ENCODE results near the gene SLC2A10.

The SLC2A10 gene

DNA sequence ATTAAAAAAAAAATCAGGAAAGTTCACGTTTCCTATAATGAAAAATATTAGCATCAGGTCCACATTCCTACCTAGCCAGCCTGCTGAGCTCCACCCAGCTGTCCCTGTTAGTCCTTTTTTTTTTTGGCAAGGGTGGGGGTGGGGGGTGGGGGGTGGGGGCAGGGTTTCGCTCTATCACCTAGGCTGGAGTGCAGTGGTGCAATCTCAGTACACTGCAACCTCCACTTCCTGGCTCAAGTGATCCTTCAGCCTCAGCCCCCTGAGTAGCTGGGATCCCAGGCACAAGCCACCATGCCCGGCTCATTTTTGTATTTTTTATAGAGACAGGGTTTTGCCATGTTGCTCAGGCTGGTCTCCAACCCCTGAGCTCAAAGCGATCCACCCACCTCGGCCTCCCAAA is 7.5 kb upstream of the SLC2A10 start:
- no peak for DNase-seq (ENCODE audit: insufficient read length, low spot score)
- no peak for FAIRE-seq

DNA sequence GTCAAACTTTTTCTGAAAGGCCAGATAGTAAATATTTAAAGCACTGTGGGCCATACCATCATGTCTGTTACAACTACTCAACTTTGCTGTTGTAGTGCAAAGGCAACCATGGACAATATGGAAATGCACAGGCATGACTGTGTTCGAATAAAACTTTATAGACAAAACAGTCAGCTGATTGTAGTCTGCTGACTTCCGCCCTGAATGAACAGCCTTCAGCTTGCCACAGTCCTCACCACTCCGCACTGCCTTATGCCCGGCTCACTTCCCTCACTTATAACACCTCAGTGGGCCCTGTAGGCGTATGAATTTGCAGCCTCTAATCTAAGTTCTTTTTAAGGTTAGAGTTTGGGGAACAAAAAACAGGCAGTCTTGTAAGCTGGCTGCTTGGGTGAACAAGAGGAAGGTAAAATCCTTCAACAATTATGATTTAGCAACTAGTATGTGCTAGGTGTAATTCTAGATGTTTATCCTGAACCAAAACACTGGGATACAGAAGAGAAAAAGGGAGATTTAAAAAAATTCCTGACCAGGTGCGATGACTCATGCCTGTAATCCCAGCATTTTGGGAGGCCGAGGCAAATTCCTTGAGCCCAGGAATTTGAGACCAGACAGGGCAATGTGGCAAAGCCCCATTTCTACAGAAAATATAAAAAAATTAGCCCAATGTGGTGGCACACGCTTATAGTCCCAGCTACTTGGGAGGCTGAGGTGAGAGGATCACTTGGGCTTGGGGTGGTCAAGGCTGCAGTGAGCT is 6.8 kb upstream of the SLC2A10 start:
- no peak for DNase-seq (ENCODE audit: insufficient read length, low spot score)
- no peak for FAIRE-seq

DNA sequence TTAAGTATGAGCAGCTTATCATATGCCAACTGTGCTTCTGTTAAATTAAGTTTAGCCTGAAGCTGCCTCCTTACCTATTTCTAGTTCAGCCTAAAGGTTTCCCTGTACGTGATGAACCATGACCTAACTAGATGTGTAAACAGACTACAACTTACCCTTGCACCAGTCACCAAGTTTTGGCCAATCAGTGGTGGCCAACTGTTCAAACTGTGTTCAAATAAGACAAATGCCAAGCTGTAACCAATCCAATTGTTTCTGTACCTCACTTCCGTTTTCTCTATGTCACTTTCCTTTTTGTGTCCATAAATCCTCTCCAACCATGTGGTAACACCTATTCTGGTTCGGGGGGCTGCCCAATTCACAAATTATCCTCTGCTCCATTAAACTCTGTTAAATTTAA is 6.0 kb upstream of the SLC2A10 start:
- FAIRE-seq: no peak
- DNase-seq (ENCODE audit: insufficient read length, low spot score): no peak

DNA sequence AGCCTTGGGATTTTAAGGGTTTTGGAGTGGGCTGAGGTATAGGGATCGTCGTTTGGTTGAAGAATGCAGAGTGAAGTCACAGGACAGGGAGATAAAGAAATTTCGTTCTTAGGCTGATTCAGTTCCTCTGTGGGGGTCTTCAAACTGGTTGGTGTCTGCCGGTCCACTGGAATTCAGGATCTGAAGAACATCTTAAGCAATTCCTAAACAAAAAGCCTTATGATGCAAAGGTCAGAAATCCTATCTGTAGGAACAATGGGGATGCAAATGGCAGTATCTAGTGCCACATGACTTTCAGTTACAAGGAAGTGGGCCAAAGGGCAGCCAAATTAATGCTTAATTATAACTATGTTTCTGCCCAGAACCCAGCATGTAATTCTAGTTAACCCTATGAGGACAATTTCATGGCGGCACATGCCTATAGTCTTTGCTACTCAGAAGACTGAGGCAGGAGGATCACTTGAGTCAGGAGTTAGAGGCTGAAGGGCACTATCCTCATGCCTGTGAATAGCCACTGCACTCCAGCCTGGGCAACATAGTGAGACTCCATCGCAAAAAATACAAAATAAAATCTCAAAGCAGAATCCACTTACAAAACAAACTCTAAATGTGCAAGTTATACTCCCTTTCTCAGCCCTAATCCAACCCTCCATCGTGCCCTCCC is 4.6 kb upstream of the SLC2A10 start:
- no peak for FAIRE-seq
- DNase-seq (ENCODE audit: insufficient read length, low spot score): no peak

DNA sequence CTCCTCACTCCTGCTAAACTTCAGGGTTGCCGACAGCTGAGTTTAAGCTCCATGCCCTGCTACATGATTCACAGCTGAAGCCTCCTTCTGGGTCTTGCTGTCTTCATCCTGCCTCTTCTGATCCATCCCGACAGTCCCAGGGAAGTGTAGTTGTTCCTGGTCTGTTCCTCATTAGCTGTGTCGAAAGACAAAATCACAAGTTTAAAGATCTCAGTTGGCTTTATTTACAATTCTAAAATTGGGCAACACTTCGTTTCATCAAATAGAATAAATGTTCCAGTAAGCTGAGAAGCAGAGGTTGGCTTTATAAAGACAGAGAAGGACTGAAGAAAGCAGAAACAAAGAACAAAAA is 4.1 kb upstream of the SLC2A10 start:
- FAIRE-seq (no peak), DNase-seq (ENCODE audit: insufficient read length, low spot score) (no peak)

DNA sequence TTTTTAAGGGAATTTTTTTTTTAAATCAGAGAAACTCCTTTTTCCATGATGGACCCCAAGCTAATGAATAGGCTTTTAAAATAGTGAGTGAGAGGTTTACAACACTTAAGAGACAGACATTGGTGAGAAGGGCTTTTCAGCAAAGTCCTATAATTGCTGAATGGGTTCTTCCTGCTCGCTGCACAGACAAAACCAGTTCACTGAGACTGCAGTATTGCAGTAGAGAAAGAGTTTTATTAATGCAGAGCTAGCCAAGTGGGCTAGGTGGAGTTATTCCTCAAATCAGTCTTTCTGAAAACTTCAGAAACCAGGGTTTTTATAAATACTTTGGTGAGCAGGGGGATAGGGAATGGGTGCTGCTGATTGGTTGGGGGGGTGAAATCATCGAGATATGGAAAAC is 3.2 kb upstream of the SLC2A10 start:
- no peak for DNase-seq (ENCODE audit: insufficient read length, low spot score)
- no peak for FAIRE-seq

DNA sequence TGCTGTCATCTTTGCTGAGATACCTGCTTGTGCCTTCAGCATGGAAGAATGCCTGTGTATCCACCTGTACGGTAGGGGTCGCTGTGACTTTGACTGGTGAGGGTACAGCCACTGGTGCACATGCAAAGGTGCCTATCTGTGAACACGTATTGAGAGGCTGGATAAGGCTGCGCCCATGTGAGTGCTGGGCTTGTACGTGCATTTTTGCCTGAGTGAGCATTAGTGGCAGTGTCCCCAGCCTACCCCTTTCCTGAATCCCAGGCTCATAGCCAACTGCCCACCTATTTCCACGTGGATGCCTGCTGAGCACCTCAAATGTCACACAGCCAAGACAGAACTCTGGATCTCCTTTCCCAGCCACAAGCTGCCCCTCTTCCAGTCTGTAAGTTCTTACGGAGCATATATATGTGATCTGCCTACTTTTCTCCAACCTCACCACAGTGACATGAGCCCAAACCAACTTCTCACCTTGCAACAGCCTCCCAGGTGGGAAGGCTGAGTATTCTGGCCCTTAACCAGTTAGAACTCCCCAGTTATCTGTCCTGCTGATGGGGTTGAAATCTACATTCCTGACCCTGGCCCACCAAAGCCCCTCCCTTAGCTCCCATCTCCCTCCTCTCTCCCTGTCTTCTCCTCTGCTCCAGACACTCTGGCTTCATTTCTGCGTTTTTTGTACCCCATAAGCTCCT is 1.1 kb upstream of the SLC2A10 start:
- FAIRE-seq (no peak), DNase-seq (ENCODE audit: insufficient read length, low spot score) (no peak)

DNA sequence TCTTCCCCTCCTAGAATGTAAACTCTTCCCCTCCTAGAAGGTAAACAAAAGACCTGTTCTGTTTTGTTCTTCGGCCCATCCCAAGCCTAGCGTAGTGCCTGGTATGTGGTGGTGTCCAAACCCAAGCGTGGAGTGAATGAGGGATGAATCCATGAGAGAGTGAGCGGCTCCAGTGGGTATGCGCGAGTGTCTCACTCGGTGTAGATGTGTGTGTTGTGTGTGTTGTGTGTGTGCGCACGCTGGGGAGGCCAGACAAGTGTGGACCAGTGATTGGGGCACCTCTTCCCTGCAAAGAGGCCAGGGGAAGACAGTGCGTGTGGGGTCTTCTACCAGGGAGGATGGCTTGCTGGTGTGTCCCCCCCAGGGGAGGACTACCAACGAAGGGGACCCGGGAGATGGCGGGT is 392 bp upstream of the SLC2A10 start:
- FAIRE-seq (no peak), DNase-seq (ENCODE audit: insufficient read length, low spot score) (no peak)

DNA sequence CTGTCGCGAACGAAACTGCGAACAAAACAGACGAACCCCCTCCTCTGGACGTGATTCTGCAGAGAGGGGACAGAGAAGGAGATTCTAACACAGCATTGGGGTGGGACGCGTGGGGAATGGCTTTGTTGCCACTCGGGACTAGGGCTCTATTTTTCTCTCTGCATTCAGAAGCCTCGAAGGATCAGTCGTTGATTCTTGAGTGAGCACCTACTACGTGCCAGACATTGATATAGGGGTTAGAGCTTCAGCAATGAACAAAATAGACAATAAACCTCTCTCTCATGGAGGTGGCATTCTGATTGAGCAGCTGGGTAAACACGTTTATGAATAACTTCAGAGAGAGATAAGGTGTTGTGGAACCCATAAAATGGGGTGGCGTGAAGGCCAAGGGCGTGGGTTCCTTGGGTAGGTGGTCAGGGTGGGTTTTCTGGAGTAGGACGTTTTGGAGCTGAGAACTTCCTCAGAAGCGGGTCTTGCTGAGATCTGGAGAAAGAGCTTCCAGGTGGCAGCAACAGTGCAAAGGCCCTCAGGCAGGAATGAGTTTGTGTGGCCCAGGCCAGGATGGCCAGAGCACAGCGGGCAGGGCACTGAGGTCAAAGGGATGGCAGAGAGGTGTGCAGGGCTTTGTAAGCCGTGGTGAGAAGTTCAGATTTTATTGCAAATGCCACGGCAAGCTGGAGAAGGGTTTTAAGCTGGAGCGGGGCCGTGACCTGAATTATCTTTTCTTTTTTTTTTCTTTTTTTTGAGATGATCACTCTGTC is 884 bp downstream of the SLC2A10 start:
- FAIRE-seq: no peak
- DNase-seq (ENCODE audit: insufficient read length, low spot score): no peak

DNA sequence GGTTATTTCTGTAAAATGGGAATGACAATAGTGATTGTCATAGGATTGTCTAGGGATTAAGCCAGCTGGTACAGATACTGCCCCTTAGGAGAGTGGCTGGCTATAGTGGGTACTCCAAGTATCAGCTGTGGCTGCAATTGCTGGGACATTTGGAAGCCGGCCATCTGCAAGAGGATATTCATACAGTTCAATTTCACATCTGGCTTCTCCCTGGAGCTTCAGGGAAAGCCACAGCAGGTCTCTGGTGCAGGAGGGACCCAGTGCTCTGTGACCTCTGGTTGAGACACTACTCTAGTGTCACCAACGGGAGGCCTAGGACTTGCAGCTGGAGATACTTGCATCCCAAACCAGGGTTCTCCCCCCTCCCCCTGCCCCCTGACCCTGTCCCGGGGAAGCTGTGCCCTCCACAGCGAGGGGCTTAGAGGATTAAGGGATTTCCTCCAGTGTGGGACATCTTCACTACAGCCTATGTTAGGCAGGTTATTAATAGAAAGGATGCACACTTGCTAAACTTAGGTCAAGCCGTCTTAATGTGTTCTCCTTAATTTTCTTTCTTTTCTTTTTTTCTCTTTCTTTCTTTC is 2.7 kb downstream of the SLC2A10 start:
- FAIRE-seq: no peak

DNA sequence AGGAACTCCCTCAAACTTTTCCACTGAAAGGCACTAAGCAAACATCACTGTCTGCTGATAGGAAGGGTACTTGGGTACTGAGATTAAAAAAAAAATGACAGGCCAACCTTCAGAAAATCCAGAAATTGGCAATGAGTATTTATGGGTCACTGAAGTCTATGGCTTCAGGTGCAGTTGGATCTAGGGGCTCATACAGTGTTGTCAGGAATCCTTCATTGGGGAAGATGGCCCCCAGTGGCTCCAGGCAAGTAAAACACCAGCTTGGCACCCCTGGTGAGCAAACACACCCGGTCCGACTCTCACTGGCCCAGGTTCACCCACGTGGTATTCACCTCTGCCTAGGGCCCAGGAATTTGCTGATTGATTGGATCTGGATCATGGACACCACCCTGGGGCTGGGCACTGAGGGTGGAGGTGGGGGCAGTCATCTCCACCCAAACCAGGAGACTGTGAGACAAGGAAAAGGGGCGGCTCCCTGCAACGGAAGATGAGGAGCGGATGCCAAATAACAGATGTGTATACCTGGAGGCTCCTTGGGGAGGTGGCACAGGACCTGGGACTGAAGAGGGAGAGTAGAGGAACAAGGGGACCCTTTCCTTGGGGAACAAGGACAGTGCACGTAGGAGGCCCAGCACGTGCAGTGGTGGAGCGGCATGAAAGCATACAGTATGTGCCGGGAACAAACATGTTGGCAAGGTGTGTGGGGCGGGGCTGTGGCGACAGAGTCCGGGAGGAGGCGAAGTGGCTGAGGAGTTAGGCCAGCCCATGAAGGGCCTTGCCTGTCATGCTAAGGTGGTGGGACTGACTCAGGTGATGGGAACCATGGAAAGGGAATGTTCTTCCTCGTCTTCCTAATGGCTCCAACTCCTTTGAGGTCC is 4.7 kb downstream of the SLC2A10 start:
- DNase-seq (ENCODE audit: insufficient read length, low spot score) (no peak), FAIRE-seq (no peak)

More for the DNA sequence above, 2.7 kb downstream of the SLC2A10 start:
- DNase-seq (ENCODE audit: insufficient read length, low spot score): no peak

DNA sequence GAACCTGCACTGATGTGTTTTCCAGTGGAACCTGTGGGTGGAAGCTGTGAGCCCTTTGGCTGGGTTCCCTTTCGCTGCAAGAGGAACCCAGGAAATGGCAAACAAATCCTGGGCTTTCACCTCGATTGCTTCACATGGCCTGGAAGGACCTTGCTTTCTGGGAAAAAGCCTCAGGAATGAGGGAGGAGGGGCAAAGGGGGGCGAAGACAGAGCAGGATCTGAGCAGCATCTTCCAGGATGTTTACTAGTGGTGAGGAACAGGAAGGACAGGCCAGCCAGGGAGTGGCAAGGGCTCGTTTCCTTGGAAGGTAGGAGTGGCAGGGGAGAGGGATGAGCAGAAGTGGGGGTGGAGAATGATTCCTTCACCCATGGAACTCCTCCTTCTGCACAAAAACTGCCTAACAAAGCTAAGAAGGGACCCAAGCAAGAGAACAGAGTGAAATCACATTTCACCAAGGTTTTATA is 5.9 kb downstream of the SLC2A10 start:
- FAIRE-seq (no peak), DNase-seq (ENCODE audit: insufficient read length, low spot score) (no peak)

DNA sequence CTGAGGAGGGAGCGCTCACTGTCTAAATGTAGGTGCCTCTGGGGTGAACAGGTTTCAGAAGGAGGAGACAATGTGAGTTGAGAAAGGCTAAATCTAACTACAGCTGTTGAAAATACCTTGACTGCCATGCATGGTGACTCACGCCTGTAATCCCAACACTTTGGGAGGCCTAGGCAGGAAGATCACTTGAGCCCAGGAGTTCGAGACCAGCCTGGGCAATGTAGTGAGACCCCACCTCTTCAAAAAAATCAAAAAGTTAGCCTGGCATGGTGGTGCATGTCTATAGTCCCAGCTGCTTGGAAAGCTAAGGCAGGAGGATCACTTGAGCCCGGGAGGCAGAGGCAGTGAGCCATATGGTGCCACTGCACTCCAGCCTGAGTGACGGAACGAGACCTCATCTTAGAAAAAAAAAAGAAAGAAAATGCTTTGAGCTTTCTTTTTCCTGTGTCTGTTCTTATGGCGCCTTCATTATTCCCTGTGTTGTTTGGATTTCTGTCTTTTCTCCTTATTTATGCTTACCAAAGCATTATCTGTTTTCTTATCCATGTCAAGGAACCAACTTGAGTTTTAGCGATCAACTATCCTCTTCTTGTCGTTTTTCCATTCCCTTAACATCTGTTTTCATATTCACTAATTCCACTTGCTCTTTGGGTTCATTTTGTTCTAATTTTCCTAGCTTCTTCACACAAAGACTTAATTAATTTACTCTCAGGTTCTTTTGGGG is 8.5 kb downstream of the SLC2A10 start:
- FAIRE-seq (no peak), DNase-seq (ENCODE audit: insufficient read length, low spot score) (no peak)

DNA sequence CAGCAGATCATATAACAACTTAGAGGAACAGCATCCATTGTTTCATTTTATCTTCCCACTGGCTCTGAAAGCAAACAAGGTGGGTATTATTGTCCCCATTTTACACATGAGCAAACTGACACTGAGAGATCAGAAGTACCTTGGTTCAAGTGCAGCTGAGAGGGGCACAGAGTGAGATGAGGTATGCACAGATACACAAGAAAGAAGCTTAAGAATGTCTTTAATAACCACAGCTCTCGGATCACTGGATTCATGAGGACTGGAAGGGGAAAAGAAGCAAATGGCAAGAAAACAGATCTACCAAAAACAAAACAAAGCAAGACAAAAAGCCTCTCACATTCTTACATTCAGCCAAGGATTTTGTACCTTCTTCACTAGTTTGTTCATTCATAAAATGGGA is 10.6 kb downstream of the SLC2A10 start:
- no peak for FAIRE-seq

DNA sequence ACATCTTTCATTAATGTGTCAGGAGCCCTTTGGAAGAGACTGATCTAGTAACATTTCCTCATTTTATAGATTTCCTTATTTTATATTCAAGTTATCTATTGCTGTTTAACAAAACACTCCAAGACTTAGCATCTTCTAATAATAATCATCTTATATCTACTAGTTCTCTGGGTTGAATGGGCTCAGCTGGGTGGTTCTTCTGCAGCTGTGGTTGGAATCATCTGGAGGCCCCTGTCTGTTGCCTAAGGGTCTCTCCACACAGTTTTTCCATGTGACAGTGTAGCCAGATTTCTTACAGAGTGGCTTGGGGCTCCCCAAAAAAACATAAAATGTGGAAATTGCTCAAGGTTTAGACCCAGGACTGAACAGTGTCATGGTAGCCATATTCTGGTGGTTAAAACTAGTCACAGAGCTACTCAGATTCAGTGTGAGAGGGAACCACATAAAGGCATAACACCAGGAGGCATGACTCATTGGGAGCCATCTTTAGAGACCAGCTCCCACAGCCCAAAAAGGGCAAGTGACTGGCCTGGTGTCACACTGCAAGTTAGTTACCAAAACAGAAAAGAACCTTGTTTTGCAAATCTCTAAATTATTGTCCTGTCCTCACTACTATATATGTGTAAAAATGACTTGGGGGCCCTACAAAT is 11.5 kb downstream of the SLC2A10 start:
- FAIRE-seq (no peak), DNase-seq (ENCODE audit: insufficient read length, low spot score) (no peak)

More for the DNA sequence above, 10.6 kb downstream of the SLC2A10 start:
- no peak for DNase-seq (ENCODE audit: insufficient read length, low spot score)

DNA sequence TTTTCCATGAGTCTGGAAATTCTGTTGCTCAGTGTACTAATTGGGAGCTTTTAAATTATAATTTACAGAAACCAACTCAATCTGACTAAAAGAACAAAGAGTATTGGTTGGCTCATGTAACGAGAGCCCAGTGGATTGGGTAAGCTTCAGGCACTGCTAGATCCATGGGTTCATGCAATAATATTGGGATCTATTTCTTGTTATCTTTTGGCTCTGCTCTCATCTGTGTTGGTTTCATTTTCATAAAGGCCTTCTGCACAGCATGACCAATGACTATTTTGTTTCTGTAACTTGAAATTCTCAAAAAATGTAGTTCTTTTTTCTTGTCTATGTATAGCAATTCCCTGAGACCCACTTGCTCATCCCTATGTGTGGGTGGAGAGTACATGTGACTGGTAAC is 12.0 kb downstream of the SLC2A10 start:
- DNase-seq (ENCODE audit: insufficient read length, low spot score) (no peak), FAIRE-seq (no peak)

DNA sequence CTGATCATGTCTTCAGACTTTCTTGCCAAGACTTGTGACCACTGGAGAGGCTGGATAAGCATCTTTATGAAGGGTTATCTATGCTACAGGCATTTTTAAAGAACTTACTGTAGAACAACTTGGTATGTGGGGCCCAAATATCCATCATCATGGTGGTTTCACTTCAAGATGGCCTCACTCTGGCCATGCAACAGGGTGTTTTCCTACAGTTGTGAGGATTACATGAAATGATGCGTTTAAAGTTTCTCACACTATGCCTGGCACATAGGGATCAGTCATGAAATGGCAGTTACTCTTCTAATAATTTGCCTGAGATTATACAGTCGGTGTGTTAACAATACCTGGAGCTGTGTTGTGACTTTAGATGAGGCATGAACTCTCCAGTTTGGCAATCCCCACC is 13.0 kb downstream of the SLC2A10 start:
- no peak for FAIRE-seq
- no peak for DNase-seq (ENCODE audit: insufficient read length, low spot score)

DNA sequence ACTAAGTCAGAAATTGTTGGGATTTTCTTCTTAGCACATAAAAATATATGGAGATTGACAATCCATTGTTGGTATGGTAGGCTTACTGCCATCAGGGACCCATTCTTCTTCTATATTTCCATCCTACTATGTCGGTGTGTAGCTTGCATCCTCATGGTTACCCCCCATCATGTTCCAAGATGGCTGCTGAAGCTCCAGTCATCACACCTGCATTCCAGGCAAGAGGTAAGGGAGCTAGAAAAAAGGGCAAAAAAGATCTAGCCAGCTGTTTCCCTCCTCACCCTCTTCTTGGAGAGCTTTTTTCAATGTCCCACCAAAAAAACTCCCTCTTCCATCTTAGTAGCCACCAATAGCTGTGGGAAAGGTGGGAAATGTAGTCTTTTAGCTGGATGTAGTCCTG is 13.6 kb downstream of the SLC2A10 start:
- FAIRE-seq (no peak), DNase-seq (ENCODE audit: insufficient read length, low spot score) (no peak)
